Panc1 (cell line): ENCODE results near the gene KRTAP4-16. TPM values are rescaled to one million over a fixed set of nuclear protein-coding genes. Genes with fewer than 3 reads are reported as not detected.

ENCODE experiments used
- ATAC-seq: fragments of 200-7000 bp; cut with Tn5 transposase; 2 replicates; pipeline ENCODE4 v1.9.1; 2020; ENCODE audit warnings: mild to moderate bottlenecking, moderate library complexity
- BruUV-seq: library from RNA; stranded (reverse); fragments of 400-500 nt; replicated peaks from 2 replicates; lab custom pipeline; 2021; lab: Mats Ljungman, UMichigan
- CTCF ChIA-PET: fragments of 300-600 bp; sonication (Branson Sonifier 250); formaldehyde crosslinking; loops from one replicate; lab custom pipeline; 2022; ENCODE audit warnings: antibody characterized with exemption; lab: Charles Lee
- POLR2A ChIA-PET: fragments of 300-600 bp; sonication (Branson Sonifier 250); formaldehyde crosslinking; loops from one replicate; lab custom pipeline; 2022; ENCODE audit warnings: antibody characterized with exemption; lab: Charles Lee
- DNase-seq: peaks from one replicate; pipeline ENCODE4 v3.0.0-alpha.2; 2010; ENCODE audit warnings: low read depth, low spot score
- H3K27ac ChIP-seq: 2 replicates; pipeline ENCODE4 v1.5.1; 2011; ENCODE audit warnings: mild to moderate bottlenecking, low read length, inconsistent platforms
- H3K27me3 ChIP-seq: fragments of 200-500 bp; sonication (Bioruptor generic); 2 replicates; pipeline ENCODE4 v1.6.0; 2014; ENCODE audit warnings: low read length, inconsistent platforms; ENCODE audit not compliant: control insufficient read depth, insufficient read depth
- H3K36me3 ChIP-seq: fragments of 200-500 bp; sonication (Bioruptor generic); 2 replicates; pipeline ENCODE4 v1.5.1; 2014; ENCODE audit warnings: inconsistent platforms, mild to moderate bottlenecking, low read length, moderate library complexity; ENCODE audit not compliant: control insufficient read depth, insufficient read depth
- H3K4me1 ChIP-seq: 2 replicates; pipeline ENCODE4 v1.5.1; 2011; ENCODE audit warnings: inconsistent platforms, mild to moderate bottlenecking, low read length, moderate library complexity; ENCODE audit not compliant: control insufficient read depth, insufficient read depth
- H3K4me3 ChIP-seq, 2 experiments: 2 replicates each; pipeline ENCODE4 v1.5.1; 2011 to 2012; ENCODE audit warnings: low read depth in 2 of 2, low read length in 2 of 2, mild to moderate bottlenecking in 2 of 2, inconsistent platforms in 1 of 2, moderate library complexity in 1 of 2
- H3K9me3 ChIP-seq: fragments of 200-500 bp; sonication (Bioruptor generic); 2 replicates; pipeline ENCODE4 v1.5.1; 2014; ENCODE audit warnings: low read depth, mild to moderate bottlenecking, inconsistent platforms, low read length, moderate library complexity; ENCODE audit not compliant: control insufficient read depth, insufficient read depth
- POLR2AphosphoS5 ChIP-seq: IDR thresholded peaks from 2 replicates; pipeline ENCODE4 v1.6.1; 2012; ENCODE audit warnings: mild to moderate bottlenecking, low read depth, low read length, moderate library complexity
- SIN3A ChIP-seq: IDR thresholded peaks from 2 replicates; pipeline ENCODE4 v1.6.1; 2012; ENCODE audit warnings: low read depth, mild to moderate bottlenecking, low read length, moderate library complexity, borderline replicate concordance; ENCODE audit not compliant: insufficient read depth
- TCF7L2 ChIP-seq: IDR thresholded peaks from 2 replicates; pipeline ENCODE4 v1.6.1; 2011; ENCODE audit warnings: mild to moderate bottlenecking, low read depth, low read length, inconsistent platforms
- in situ Hi-C: cut with HindIII; loops from 2 replicates; pipeline ENCODE4 v1.10.0; 2016; ENCODE audit warnings: low sequenced_read_pairs, low pct_unique_long_range_greater_than_20kb
- intact Hi-C: fragments of 100-400 bp; cut with micrococcal nuclease; formaldehyde crosslinking; loops from one replicate; pipeline ENCODE4 v1.10.0; 2022; ENCODE audit not compliant: unreplicated experiment
- total RNA-seq: library from RNA; stranded (reverse); gene quantifications from one replicate; pipeline ENCODE4 v1.2.1, GENCODE V29; 2021; ENCODE audit not compliant: unreplicated experiment
- TF ChIP-seq, protein P1 (sequence below), 2 experiments: IDR thresholded peaks; 2 replicates each; pipeline ENCODE4 v1.6.1; 2011 to 2012; ENCODE audit warnings: low read depth in 2 of 2, control low read depth in 1 of 2, low read length in 1 of 2, mild to moderate bottlenecking in 1 of 2, moderate library complexity in 1 of 2; ENCODE audit not compliant: insufficient read depth in 1 of 2
- TF ChIP-seq, protein P2 (sequence below): fragments of 450-650 bp; IDR thresholded peaks from 2 replicates; pipeline ENCODE4 v1.5.1; 2017; ENCODE audit warnings: mild to moderate bottlenecking

Gene KRTAP4-16
- total RNA-seq, 1 experiment from 2014 or later = not detected

DNA sequence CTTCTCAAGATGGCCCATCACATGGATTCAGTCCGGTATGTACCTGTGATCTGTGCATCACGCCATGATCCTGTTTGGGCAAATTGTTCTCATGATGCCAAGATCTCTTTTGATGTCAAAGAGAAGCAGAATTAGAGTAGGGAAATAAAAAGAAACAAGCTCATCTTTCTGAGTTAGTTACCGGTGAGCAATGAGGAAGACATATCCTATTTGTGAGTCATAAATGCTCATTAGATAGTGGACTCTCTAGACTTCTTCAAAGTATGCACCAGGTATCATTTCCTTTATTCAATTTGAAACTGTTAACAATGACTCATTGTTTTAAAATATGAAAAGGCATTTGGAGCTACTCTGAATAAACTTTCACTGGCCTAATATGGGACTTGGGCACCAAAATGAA is 30.0 kb upstream of the KRTAP4-16 start:
- intact Hi-C loops (no loop called here), in situ Hi-C loops (no loop called here)
- no peaks in the 10 kb centered on the region for H3K9me3 ChIP-seq
- H3K36me3 ChIP-seq = no peaks in the 10 kb centered on the region
- no peak for DNase-seq
- no peak for ATAC-seq
- H3K27me3 ChIP-seq = peaks cover 3% of the 10 kb centered on the region; the same call in 1 of the 2 replicates
- H3K4me3 ChIP-seq = no peak overlapping the region
- no TSS peak for BruUV-seq
- CTCF ChIA-PET = no interaction called here
- no peaks in the 10 kb centered on the region for H3K4me1 ChIP-seq
- POLR2A ChIA-PET = no interaction called here
- TF ChIP-seq, protein P1, sequence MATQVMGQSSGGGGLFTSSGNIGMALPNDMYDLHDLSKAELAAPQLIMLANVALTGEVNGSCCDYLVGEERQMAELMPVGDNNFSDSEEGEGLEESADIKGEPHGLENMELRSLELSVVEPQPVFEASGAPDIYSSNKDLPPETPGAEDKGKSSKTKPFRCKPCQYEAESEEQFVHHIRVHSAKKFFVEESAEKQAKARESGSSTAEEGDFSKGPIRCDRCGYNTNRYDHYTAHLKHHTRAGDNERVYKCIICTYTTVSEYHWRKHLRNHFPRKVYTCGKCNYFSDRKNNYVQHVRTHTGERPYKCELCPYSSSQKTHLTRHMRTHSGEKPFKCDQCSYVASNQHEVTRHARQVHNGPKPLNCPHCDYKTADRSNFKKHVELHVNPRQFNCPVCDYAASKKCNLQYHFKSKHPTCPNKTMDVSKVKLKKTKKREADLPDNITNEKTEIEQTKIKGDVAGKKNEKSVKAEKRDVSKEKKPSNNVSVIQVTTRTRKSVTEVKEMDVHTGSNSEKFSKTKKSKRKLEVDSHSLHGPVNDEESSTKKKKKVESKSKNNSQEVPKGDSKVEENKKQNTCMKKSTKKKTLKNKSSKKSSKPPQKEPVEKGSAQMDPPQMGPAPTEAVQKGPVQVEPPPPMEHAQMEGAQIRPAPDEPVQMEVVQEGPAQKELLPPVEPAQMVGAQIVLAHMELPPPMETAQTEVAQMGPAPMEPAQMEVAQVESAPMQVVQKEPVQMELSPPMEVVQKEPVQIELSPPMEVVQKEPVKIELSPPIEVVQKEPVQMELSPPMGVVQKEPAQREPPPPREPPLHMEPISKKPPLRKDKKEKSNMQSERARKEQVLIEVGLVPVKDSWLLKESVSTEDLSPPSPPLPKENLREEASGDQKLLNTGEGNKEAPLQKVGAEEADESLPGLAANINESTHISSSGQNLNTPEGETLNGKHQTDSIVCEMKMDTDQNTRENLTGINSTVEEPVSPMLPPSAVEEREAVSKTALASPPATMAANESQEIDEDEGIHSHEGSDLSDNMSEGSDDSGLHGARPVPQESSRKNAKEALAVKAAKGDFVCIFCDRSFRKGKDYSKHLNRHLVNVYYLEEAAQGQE (IDR thresholded peaks at IDR 0.05; ENCODE audit: insufficient read depth in 1 of 2, low read depth in 2 of 2, low read length in 1 of 2) = no peak
- TF ChIP-seq SIN3A (no peak), POLR2AphosphoS5 (no peak), TCF7L2 (no peak)
- TF ChIP-seq, protein P2, sequence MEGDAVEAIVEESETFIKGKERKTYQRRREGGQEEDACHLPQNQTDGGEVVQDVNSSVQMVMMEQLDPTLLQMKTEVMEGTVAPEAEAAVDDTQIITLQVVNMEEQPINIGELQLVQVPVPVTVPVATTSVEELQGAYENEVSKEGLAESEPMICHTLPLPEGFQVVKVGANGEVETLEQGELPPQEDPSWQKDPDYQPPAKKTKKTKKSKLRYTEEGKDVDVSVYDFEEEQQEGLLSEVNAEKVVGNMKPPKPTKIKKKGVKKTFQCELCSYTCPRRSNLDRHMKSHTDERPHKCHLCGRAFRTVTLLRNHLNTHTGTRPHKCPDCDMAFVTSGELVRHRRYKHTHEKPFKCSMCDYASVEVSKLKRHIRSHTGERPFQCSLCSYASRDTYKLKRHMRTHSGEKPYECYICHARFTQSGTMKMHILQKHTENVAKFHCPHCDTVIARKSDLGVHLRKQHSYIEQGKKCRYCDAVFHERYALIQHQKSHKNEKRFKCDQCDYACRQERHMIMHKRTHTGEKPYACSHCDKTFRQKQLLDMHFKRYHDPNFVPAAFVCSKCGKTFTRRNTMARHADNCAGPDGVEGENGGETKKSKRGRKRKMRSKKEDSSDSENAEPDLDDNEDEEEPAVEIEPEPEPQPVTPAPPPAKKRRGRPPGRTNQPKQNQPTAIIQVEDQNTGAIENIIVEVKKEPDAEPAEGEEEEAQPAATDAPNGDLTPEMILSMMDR = no peak
- H3K27ac ChIP-seq = no peak overlapping the region

DNA sequence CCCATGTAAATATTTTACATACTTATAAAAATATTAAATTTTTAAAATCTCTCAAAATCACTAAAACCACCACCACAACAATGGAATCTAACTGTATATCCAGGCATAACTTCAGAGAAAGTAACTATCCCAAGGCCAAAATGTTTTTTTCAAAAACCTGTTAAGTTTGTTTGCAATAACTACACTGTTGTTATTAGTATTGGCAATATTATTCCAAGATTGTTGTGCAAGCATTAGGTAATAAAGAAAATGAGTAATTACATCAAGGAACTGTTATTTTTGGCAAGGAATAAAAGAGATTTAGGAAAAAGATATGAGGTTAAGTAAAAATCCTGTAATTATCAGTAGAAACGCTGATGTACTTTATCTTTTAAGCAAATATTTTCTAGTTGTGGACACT is 25.4 kb upstream of the KRTAP4-16 start:
- intact Hi-C loops (no loop called here), in situ Hi-C loops (no loop called here)
- no peak overlapping the region for H3K27ac ChIP-seq
- ATAC-seq (no peak), DNase-seq (no peak)
- no peak overlapping the region for H3K4me3 ChIP-seq
- H3K4me1 ChIP-seq = no peaks in the 10 kb centered on the region
- H3K27me3 ChIP-seq = peaks cover 3% of the 10 kb centered on the region; the same call in 1 of the 2 replicates
- TF ChIP-seq TCF7L2 (no peak), POLR2AphosphoS5 (no peak), SIN3A (no peak)
- TF ChIP-seq, protein P1 (IDR thresholded peaks at IDR 0.05; ENCODE audit: insufficient read depth in 1 of 2, low read depth in 2 of 2, low read length in 1 of 2) = no peak
- TF ChIP-seq, protein P2 = no peak
- no TSS peak for BruUV-seq
- POLR2A ChIA-PET = no interaction called here
- CTCF ChIA-PET = no interaction called here
- H3K9me3 ChIP-seq = no peaks in the 10 kb centered on the region
- H3K36me3 ChIP-seq = no peaks in the 10 kb centered on the region
